ENCODE measurements around the gene MEGF10. TPM values are rescaled to one million over a fixed set of nuclear protein-coding genes. Genes with fewer than 3 reads are reported as not detected.

Gene MEGF10
- total and polyA plus RNA-seq, 2 of the 8 experiments (the other 6 are each of a cell fraction or from before 2014, with no cell fraction given), result 38.2 to 53.1 TPM

- FAIRE-seq, result no peak
- no peak overlapping the region for H2BK15ac ChIP-seq (ENCODE audit: low read length)
- no peak overlapping the region for H3K4me3 ChIP-seq (ENCODE audit: extremely low read depth in 1 of 4, insufficient read depth in 2 of 4, low read depth in 3 of 4, low read length in 4 of 4)
- H3K9ac ChIP-seq (replicated peaks in 1 of 4; ENCODE audit: extremely low read depth in 1 of 4, low read depth in 3 of 4, low read length in 3 of 4), result no peak overlapping the region
- WGBS, 2 experiments (ENCODE audit: extremely low coverage in 1 of 2, insufficient coverage in 1 of 2, insufficient read length in 1 of 2, insufficient replicate concordance in 2 of 2, low coverage in 1 of 2, low lambda C conversion rate in 2 of 2, missing lambda C conversion rate in 1 of 2), result 95% methylated on average over 2 of the region's 2 CpGs; no CpG with 5 or more reads in 1 of the 2 experiments
- H3K27ac ChIP-seq (ENCODE audit: low read depth, low read length), result no peak overlapping the region
- no peak overlapping the region for H4K8ac ChIP-seq (ENCODE audit: extremely low read depth, insufficient read depth, low read length)
- H3K79me1 ChIP-seq (ENCODE audit: low read depth, low read length), result no peaks in the 10 kb centered on the region
- ChIA-PET CTCF (ENCODE audit: partially characterized antibody) (interaction anchor here (3.5 kb wide), 1 partner anchor 14 kb away, joined by 38 read pairs; no protein-coding TSS in a partner anchor), POLR2A (ENCODE audit: partially characterized antibody) (no interaction called here)
- no peaks in the 10 kb centered on the region for H3K9me3 ChIP-seq (ENCODE audit: insufficient read depth in 2 of 2, low read depth in 1 of 2, low read length in 1 of 2)
- no peak overlapping the region for H2AK5ac ChIP-seq (ENCODE audit: low read depth, low read length)
- no peaks in the 10 kb centered on the region for H4K20me1 ChIP-seq (replicated peaks in 1 of 2; ENCODE audit: control insufficient read depth in 1 of 2, insufficient read depth in 2 of 2, low read length in 2 of 2)
- H3K18ac ChIP-seq (ENCODE audit: extremely low read depth, low read length), result no peak overlapping the region
- no peak overlapping the region for H2BK20ac ChIP-seq (ENCODE audit: low read length)
- no peak overlapping the region for H3K4me2 ChIP-seq (ENCODE audit: insufficient read depth in 1 of 2, low read depth in 2 of 2, low read length in 2 of 2)
- no peak overlapping the region for H2AFZ ChIP-seq (ENCODE audit: low read length)
- no peak overlapping the region for H2BK12ac ChIP-seq (ENCODE audit: low read depth, low read length)
- H3K27me3 ChIP-seq (replicated peaks in 1 of 4; ENCODE audit: control insufficient read depth in 3 of 4, extremely low read depth in 1 of 4, insufficient read depth in 3 of 4, low read length in 3 of 4), result no peaks in the 10 kb centered on the region
- H3K14ac ChIP-seq (ENCODE audit: insufficient read length), result no peak overlapping the region
- H3K23me2 ChIP-seq (ENCODE audit: low read depth, low read length), result no peaks in the 10 kb centered on the region
- no peak overlapping the region for H4K5ac ChIP-seq (ENCODE audit: insufficient read length, low read depth, low read length)
- no peak overlapping the region for H3K56ac ChIP-seq (replicated peaks; ENCODE audit: insufficient read length, low read depth, low read length)
- no peak for TF ChIP-seq TCF12 (IDR thresholded peaks at IDR 0.05; ENCODE audit: low read depth, low read length)
- TF ChIP-seq GTF2F1 (IDR thresholded peaks at IDR 0.05; ENCODE audit: borderline replicate concordance, low read depth, low read length), result no peak
- no peak for TF ChIP-seq GABPA (IDR thresholded peaks at IDR 0.05; ENCODE audit: borderline replicate concordance, insufficient read depth, low read length)
- TF ChIP-seq SP2 (IDR thresholded peaks at IDR 0.05; ENCODE audit: low read length), result no peak
- TF ChIP-seq RAD21 (IDR thresholded peaks at IDR 0.05 in 1 of 2, conservative IDR thresholded peaks at IDR 0.05 in 1 of 2; ENCODE audit: low read depth in 2 of 2, low read length in 2 of 2), result no peak
- no peak for TF ChIP-seq PHF8 (conservative IDR thresholded peaks at IDR 0.05; ENCODE audit: low read depth, low read length)
- TF ChIP-seq CEBPB (IDR thresholded peaks at IDR 0.05; ENCODE audit: low read depth, low read length), result no peak
- no peak for TF ChIP-seq CTBP2 (IDR thresholded peaks at IDR 0.05; ENCODE audit: borderline replicate concordance, insufficient read depth, insufficient read length, low read length)
- no peak for TF ChIP-seq BCL11A (IDR thresholded peaks at IDR 0.05; ENCODE audit: low read depth in 2 of 2, low read length in 2 of 2)
- no peak for TF ChIP-seq SIN3A (conservative IDR thresholded peaks at IDR 0.05 in 1 of 2, IDR thresholded peaks at IDR 0.05 in 1 of 2; ENCODE audit: low read depth in 1 of 2, low read length in 2 of 2)
- TF ChIP-seq SP4 (IDR thresholded peaks at IDR 0.05; ENCODE audit: low read length), result no peak
- no peaks in the 10 kb centered on the region for H3K36me3 ChIP-seq (ENCODE audit: control insufficient read depth in 2 of 4, insufficient read depth in 4 of 4, low read length in 3 of 4)
- H4K91ac ChIP-seq (replicated peaks; ENCODE audit: insufficient read length, low read length), result no peak overlapping the region
- no peak for DNase-seq (ENCODE audit: low read depth in 1 of 2, low spot score in 2 of 2)
- no peak overlapping the region for H2BK5ac ChIP-seq (ENCODE audit: low read depth, low read length)
- no peak overlapping the region for H3K23ac ChIP-seq (ENCODE audit: insufficient read length)
- no peaks in the 10 kb centered on the region for H3K79me2 ChIP-seq (ENCODE audit: control insufficient read depth in 1 of 2, insufficient read depth in 2 of 2, low read length in 2 of 2)
- no peak overlapping the region for H2BK120ac ChIP-seq (replicated peaks; ENCODE audit: low read depth, low read length)
- H3K4ac ChIP-seq (replicated peaks; ENCODE audit: insufficient read length, low read depth, low read length), result no peak overlapping the region
- no peaks in the 10 kb centered on the region; a peak in 1 of 7 replicates for H3K4me1 ChIP-seq (replicated peaks in 1 of 4; ENCODE audit: control insufficient read depth in 3 of 4, insufficient read depth in 4 of 4, low read length in 3 of 4)
Observed at GRCh38 chr5:127505905-127506304, 215.3 kb downstream of the MEGF10 start.

Data from H1 (cell line).